Adrenal gland (tissue), 12 donors: ENCODE results near the gene COL23A1. TPM values are rescaled to one million over a fixed set of nuclear protein-coding genes. Genes with fewer than 3 reads are reported as not detected.

Experiments used
- DNase-seq, 7 donors: peaks; one replicate each; pipeline ENCODE4 v3.0.0-alpha.2; 2019 to 2020
- H3K27ac ChIP-seq, 5 donors: fragments of 200-600 bp; sonication (generic) in 4 of 5; 1 replicate in 3 of 5; 2 replicates in 2 of 5; pipeline versions ENCODE4 v1.5.1 to v1.8.0; 2016 to 2020; ENCODE audit warnings: mild to moderate bottlenecking in 1 of 5
- H3K27me3 ChIP-seq: fragments of 200-600 bp; 2 replicates; pipeline ENCODE4 v1.8.0; 2021
- H3K36me3 ChIP-seq, 2 donors: fragments of 200-600 bp; replicated peaks in 1 of 2; 1 replicate in 1 of 2; 2 replicates in 1 of 2; pipeline versions ENCODE4 v1.5.1 to v1.8.0; 2018 to 2022
- H3K4me1 ChIP-seq, 2 donors: fragments of 200-600 bp; replicated peaks in 1 of 2; 1 replicate in 1 of 2; 2 replicates in 1 of 2; pipeline versions ENCODE4 v1.5.1 to v1.8.0; 2018 to 2021
- H3K4me3 ChIP-seq, 4 donors: fragments of 200-600 bp; sonication (generic) in 3 of 4; one replicate each; pipeline ENCODE4 v1.5.1; 2016 to 2018
- H3K9me3 ChIP-seq, 3 donors: fragments of 200-600 bp; sonication (generic) in 1 of 3; replicated peaks in 1 of 3; 1 replicate in 2 of 3; 2 replicates in 1 of 3; pipeline versions ENCODE4 v1.5.1 to v1.8.0; 2016 to 2021
- POLR2A ChIP-seq, 2 donors: fragments of 450-650 bp; IDR thresholded peaks; one replicate each; pipeline ENCODE4 v1.6.1; 2017; ENCODE audit warnings: antibody characterized with exemption in 2 of 2, mild to moderate bottlenecking in 2 of 2, moderate library complexity in 1 of 2
- WGBS, 4 donors: extraction: QIAGEN DNeasy Blood & Tissue Kit in 2 of 4; methylation state at CpG; one replicate each; pipeline versions ENCODE4 v1.1.5 to v1.1.7; 2013 to 2017; 5-methylcytosine and 5-hydroxymethylcytosine counted together
- intact Hi-C, 2 donors: fragments of 100-400 bp; cut with DNase I; formaldehyde crosslinking; loops; one replicate each; pipeline versions ENCODE4 v1.14.1 to v1.15.0; 2022 to 2023
- polyA plus RNA-seq, 3 donors: library from polyadenylated mRNA; stranded (reverse); fragments of 200-250 nt in 2 of 3; fragments of 350-450 nt in 1 of 3; fragmentation: Illumina TruSeq in 1 of 3; extraction: RNeasy Lipid Tissue Mini Kit (QIAGEN cat#74804) in 1 of 3; gene quantifications; one replicate each; pipeline ENCODE4 v1.2.3, GENCODE V29; 2013 to 2014
- total RNA-seq, 9 donors: library from RNA; depleted of rRNA in 4 of 9; stranded (reverse); fragments of >200 nt in 4 of 9; fragments of 120-200 nt in 1 of 9; fragmentation: NEBNext Ultra II Directional in 1 of 9; extraction: Animal tissue kit (Norgen Biotek cat#: 25700) in 1 of 9; gene quantifications; one replicate each; pipeline versions ENCODE4 v1.1.0 to v1.2.4, GENCODE V29; 2013 to 2023
- TF ChIP-seq, protein P1 (sequence below), 6 experiments: fragments of 450-650 bp in 4 of 6; fragments of 200-600 bp in 2 of 6; sonication (generic) in 1 of 6; IDR thresholded peaks; 1 replicate in 5 of 6; 2 replicates in 1 of 6; pipeline versions ENCODE4 v1.5.1 to v1.8.0; 2016 to 2021; ENCODE audit warnings: antibody characterized with exemption in 6 of 6, mild to moderate bottlenecking in 2 of 6, moderate library complexity in 1 of 6
- donor health status: healthy with polysubstance abuse.
- donor health status: Bipolar disorder and iron deficiency.
- donor health status: DM: yes; HTN: yes; CAD: no.
- donor health status: DM: no; HTN: no; CAD: no.
- donor health status: DM: no; HTN: no; CAD: no.
- donor health status: DM: yes; HTN: yes; CAD: no.

Gene COL23A1
- total and polyA plus RNA-seq, 12 donors = 0.09 to 4.4 (median 0.88) TPM

DNA sequence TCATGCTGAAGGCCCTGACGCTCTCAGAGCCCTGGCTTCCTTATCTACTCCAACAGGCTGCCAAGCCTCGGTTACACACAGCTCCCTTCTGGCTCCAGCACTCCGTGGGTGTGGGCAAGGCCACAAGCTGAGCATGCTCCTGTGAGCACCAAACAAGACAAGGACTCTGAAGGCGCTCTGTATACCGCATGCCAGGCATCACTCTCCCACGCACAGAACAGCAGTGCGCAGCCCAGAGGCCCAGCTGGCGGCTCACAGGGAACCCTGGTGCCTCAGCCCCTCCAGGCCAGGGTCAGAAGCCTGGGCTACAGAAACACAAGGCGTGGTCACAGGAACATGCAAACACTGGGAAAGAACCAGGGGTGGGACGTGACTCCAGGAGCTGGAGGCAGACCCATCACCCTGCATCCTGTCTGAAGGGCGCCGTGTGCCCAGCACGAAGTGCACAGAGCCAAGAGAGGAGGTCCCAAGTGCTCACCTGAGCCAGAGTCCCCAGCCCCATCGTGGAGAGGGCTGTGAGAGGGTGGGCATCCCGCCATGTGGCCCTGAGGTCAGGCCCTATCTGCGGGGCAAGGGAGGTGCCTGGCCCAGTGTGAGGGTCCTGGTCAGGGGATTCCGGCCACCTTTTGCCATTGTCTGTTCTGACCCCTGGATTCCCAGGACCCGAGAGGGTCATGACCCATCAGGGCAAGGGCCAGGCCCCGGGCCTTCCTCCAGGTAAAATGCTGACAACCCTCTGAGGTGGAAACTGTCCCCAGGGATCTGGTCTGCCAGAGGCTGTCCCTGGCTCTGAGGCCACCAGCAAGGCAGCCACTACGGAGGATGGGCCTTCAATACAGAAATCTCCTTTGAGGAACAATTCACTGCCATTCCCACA, 54.7 kb downstream of the COL23A1 start:
- peak in 4 of 7 donors; percentile 12 to 48 (median 32) for DNase-seq
- intact Hi-C loops = no loop called here
- H3K9me3 ChIP-seq = no peaks in the 10 kb centered on the region
- H3K4me3 ChIP-seq = no peak overlapping the region
- 56 to 80% (median 72%) methylated on average over 9 to 20 of the region's 20 CpGs for WGBS, 4 donors
- no peak for TF ChIP-seq POLR2A (IDR thresholded peaks at IDR 0.05)
- TF ChIP-seq, protein P1, sequence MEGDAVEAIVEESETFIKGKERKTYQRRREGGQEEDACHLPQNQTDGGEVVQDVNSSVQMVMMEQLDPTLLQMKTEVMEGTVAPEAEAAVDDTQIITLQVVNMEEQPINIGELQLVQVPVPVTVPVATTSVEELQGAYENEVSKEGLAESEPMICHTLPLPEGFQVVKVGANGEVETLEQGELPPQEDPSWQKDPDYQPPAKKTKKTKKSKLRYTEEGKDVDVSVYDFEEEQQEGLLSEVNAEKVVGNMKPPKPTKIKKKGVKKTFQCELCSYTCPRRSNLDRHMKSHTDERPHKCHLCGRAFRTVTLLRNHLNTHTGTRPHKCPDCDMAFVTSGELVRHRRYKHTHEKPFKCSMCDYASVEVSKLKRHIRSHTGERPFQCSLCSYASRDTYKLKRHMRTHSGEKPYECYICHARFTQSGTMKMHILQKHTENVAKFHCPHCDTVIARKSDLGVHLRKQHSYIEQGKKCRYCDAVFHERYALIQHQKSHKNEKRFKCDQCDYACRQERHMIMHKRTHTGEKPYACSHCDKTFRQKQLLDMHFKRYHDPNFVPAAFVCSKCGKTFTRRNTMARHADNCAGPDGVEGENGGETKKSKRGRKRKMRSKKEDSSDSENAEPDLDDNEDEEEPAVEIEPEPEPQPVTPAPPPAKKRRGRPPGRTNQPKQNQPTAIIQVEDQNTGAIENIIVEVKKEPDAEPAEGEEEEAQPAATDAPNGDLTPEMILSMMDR (IDR thresholded peaks at IDR 0.05) = no peak
- no peaks in the 10 kb centered on the region for H3K27me3 ChIP-seq
- peak overlapping the region in 1 of 5 donors; percentile 22 for H3K27ac ChIP-seq
- H3K4me1 ChIP-seq = no peaks in the 10 kb centered on the region
- no peaks in the 10 kb centered on the region for H3K36me3 ChIP-seq

DNA sequence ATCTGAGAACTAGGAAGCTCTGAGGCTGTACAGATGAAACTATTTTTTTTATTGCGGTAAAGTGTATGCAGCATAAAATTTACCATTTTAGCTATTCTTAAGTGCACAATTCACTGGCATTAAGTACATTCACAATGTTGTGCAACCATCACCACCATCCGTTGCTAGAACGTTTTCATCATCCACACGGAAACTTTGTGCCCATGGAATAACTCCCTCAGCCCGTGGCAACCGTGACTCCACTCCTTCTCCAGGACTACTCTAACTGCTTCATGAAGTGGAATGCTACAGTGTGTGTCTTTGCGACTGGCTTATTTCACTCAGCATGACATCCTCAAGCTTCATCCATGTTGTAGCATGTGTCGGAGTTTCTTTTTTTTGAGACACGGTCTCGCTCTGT, 57.1 kb downstream of the COL23A1 start:
- Histone ChIP-seq H3K4me3 (no peak overlapping the region), H3K9me3 (no peaks in the 10 kb centered on the region), H3K27ac (no peak overlapping the region), H3K36me3 (no peaks in the 10 kb centered on the region), H3K27me3 (no peaks in the 10 kb centered on the region), H3K4me1 (no peaks in the 10 kb centered on the region)
- DNase-seq = no peak
- 81 to 88% (median 87%) methylated on average over 10 of the region's 10 CpGs for WGBS, 4 donors
- TF ChIP-seq, protein P1 (IDR thresholded peaks at IDR 0.05) = no peak
- TF ChIP-seq POLR2A (IDR thresholded peaks at IDR 0.05) = no peak
- intact Hi-C loops = no loop called here

DNA sequence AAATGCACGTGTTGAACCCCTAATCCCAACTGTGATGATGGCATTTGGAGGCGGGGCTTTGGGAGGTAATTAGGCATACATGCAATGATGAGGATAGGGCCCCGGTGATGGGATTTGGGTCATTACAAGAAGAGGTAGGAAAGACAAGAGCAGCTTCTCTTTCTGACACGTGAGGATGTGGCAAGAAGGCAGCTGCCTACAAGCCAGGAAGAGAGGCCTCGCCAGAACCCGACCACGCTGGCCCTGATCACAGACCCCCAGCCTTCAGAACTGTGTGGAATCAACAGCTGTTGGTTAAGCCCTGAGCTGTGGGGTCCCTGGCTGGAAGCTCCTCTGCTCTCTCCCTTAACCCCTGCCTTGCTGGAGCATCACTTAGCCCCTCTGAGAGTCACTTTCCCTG, 57.5 kb downstream of the COL23A1 start:
- DNase-seq = no peak

DNA sequence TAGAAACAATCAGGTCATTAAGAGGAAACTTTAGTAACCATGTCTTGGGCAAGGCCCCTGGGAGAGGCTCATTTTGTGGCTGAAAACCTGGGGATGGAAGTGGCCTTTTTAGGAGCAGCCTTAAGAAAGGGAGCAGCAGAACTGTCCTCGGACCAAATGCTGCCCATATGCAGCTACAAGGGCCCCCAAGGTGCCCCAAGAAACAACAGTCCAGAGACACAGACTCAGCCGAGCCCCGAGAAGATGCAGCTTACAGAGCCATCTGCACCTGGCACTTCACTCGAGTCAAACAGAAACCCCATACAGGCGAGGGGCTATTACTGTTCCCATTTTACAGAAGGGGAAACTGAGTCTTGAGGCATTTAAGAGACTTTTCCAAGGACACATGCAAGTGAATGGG, 58.0 kb downstream of the COL23A1 start:
- TF ChIP-seq, protein P1 (IDR thresholded peaks at IDR 0.05) = no peak
- intact Hi-C loops = no loop called here
- 58 to 84% (median 74%) methylated on average over 3 to 5 of the region's 5 CpGs for WGBS, 4 donors
- no peak overlapping the region for H3K27ac ChIP-seq
- no peak for DNase-seq
- no peak overlapping the region for H3K4me3 ChIP-seq
- H3K36me3 ChIP-seq = no peaks in the 10 kb centered on the region
- H3K9me3 ChIP-seq = no peaks in the 10 kb centered on the region
- H3K4me1 ChIP-seq = no peaks in the 10 kb centered on the region
- no peaks in the 10 kb centered on the region for H3K27me3 ChIP-seq

More for the DNA sequence above, 57.5 kb downstream of the COL23A1 start:
- Histone ChIP-seq H3K27me3 (no peaks in the 10 kb centered on the region), H3K4me1 (no peaks in the 10 kb centered on the region), H3K36me3 (no peaks in the 10 kb centered on the region), H3K27ac (no peak overlapping the region), H3K4me3 (no peak overlapping the region), H3K9me3 (no peaks in the 10 kb centered on the region)
- intact Hi-C loops = no loop called here
- 61 to 66% (median 62%) methylated on average over 5 to 7 of the region's 7 CpGs for WGBS, 4 donors
- TF ChIP-seq POLR2A (IDR thresholded peaks at IDR 0.05) = no peak
- TF ChIP-seq, protein P1 (IDR thresholded peaks at IDR 0.05) = no peak
